Ovary (tissue), 3 donors: ENCODE measurements around the gene PLEKHG4B.

ENCODE experiments used
- CTCF ChIP-seq, 3 donors: fragments of 450-650 bp in 2 of 3; fragments of 200-600 bp in 1 of 3; IDR thresholded peaks; one replicate each; pipeline versions ENCODE4 v1.5.1 to v1.8.0; 2016 to 2022; ENCODE audit warnings: antibody characterized with exemption in 3 of 3, mild to moderate bottlenecking in 1 of 3
- EP300 ChIP-seq: sonication (generic); formaldehyde crosslinking; IDR thresholded peaks from one replicate; pipeline ENCODE4 v1.6.1; 2017; ENCODE audit warnings: antibody characterized with exemption
- POLR2A ChIP-seq: fragments of 450-650 bp; IDR thresholded peaks from one replicate; pipeline ENCODE4 v1.6.1; 2017; ENCODE audit warnings: antibody characterized with exemption, mild to moderate bottlenecking, moderate library complexity
- donor health status: DM: no; HTN: no; CAD: no.

- TF ChIP-seq CTCF (IDR thresholded peaks at IDR 0.05) (no peak), POLR2A (no peak), EP300 (no peak)
Measured at GRCh38 chr5:172421-172820, 80.5 kb downstream of the PLEKHG4B start.
